AML-193 (cell line): ENCODE measurements around the gene RAB18.
"Not testable (repeated sequence)": the region's sequence is repeated elsewhere in the genome, so short reads cannot be mapped to it uniquely, and the experiment has no call there.

ENCODE experiments used
- DNase-seq, 2 experiments: peaks; one replicate each; lab custom pipeline; 2025; lab: John Stamatoyannopoulos, UW

The RAB18 gene

DNA sequence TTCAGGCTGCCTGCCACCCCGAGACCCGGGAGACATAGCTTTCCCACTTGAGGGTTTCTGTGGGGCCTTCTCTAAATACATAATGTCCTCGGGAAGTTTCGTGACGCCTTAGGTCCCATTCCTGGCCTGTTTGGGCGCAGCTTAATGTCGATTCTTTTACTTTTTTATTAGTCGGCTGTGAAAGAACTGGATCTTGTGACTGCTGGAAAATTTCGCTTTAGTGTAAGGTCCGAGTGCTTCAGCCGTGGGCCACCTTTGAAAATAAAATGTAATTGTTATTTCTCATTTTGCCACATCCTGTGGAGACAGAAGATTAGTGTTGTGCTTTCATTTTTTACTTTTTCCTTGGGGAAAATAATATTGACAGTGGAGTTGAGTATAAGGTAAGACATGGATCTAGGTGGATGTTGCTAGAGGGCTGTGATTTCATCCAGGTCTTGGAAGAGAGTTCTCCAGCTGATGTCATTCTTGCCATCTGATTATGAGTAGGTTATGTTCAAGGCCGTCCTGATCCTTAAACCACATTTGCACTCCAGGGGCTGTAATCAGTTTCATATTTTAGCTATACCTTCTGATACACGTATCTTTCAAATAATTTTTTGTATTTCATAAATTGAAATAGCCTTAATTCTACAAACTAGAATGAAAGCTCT lies 830 bp downstream of the RAB18 start:
- no peak for DNase-seq

DNA sequence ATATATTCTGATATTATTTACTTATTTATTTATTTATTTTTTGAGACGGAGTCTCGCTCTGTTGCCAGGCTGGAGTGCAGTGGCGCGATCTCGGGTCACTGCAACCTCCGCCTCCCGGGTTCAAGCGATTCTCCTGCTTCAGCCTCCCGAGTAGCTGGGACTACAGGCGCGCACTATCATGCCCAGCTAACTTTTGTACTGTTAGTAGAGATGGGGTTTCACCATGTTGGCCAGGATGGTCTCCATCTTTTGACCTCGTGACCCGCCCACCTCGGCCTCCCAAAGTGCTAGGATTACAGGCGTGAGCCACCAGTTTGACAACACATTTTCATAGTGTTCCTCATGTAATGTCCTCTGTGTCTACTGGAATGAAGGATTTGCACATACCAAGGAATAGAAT lies 1.4 kb downstream of the RAB18 start:
- not testable (repeated sequence) for DNase-seq

DNA sequence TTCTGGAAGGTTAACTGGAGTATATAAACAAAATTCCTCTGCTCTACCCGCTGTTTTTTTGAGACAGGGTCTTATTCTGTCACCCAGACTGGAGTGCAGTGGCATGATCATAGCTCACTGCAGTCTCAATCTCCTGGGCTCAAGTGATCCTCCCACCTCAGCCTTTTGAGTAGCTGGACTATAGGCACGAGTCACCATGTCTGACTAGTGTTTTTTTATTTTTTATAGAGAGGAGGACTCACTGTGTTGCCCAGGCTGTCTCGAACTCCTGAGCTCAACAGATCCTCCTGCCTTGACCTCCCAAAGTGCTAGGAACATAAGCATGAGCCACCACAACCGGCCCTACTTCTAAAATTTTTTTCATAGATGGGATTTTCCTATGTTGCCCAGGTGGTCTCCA lies 2.2 kb downstream of the RAB18 start:
- DNase-seq = no peak

DNA sequence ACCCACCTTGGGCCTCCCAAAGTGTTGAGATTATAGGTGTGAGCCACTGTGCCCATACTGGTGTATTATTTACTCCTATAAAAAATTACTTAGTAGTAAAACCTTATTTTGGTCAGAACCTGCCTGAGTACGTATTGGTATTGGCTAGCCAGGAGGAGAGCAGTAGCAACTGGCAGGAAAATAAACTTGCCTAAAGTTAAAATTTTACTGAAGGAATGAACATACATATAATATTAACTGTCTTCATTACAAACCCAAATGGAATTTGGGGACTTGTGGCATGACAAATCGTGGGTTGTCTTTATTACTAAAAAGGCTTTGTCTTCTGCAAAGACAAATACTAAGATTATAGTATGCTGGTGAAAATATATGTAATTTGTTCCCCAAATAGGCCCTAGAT lies 8.4 kb downstream of the RAB18 start:
- no peak for DNase-seq

DNA sequence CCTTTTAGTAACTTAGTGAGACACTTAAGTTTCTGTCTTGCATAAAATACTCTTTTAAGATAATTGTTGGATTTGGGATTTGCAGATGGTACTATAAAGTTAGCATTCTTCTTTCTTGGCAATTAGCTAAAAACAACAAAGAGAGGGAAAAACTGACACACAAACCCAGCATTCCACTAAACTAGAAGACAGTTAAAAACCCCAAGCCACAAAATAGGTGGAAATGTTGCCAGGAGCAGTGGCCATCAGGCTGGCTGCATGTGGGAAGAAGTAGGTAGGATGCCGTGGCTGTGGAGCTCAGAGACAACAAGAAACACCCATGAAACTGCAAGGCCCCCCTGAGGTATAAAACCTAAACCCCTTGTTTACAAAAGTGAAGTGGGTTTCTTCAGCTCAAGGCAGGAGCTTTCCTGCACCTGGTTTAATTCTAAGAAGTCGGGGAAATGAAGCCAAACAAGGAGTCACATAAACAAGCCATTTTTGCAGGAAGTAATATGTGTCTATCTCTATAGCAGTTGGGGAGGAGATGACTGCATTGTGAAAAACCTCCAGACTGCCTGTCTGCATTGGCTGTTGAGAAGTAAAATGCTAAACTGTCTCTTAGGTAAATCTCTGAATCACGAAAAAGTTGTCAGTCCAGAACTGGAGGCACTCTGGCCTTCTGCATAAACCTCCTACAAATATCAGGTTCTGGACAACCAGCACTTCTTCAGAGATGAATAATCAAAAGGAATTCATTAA lies 9.5 kb downstream of the RAB18 start:
- no peak for DNase-seq

DNA sequence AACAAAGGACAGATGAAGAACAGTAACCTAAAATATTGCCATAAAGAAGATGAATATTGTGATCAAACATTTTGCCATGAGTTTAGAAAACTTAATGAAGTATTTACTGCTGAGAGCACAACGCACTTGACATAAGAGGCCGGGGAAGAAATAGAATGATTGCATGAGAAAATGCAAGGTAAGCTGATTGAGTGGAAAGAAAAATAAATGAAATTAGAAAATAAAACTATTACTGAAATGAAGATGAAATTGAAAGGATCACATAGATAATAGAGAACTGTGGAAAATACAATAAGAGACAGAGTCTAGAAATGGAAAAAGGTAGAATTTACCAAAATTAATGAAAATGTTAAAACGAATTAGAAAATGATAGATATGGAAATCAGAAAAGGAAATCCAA lies 10.1 kb downstream of the RAB18 start:
- no peak for DNase-seq

DNA sequence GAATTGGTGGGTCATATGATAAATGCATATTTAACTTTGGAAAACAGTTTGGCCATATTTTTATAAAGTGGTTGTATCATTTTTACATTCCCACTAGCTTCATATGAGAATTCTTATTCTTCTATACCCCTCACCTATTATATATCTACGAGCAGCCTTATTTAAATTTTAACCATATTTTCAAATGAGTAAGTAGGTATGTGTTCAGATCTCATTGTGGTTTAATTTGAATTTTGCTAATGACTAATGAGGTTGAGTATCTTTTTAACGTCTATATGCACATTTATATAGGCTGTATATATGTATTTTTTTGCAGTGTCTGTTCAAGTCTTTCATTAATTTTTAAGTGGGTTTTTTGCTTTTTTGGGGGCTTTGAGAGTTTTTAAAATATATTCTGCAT lies 14.2 kb downstream of the RAB18 start:
- no peak for DNase-seq

DNA sequence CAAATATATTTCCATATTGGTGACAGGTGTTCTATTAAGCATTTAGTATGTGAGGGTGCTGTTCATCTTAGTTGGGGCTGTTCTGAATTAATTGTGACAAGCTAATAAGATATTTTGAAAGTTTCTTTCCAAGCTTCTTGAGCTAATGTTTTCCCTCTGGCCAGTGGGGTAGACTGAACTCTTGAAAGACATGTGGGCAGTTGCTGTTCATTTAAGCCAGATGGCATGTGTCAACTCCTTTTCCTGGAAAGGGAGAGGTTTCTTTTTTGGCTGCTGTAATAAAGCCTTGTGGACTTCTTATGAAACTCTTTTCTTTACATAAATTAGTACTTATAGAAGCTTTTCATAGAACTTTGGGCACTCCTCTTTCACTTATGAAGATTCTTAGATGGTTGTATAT lies 21.7 kb downstream of the RAB18 start:
- DNase-seq = peak; percentile 62 to 65

DNA sequence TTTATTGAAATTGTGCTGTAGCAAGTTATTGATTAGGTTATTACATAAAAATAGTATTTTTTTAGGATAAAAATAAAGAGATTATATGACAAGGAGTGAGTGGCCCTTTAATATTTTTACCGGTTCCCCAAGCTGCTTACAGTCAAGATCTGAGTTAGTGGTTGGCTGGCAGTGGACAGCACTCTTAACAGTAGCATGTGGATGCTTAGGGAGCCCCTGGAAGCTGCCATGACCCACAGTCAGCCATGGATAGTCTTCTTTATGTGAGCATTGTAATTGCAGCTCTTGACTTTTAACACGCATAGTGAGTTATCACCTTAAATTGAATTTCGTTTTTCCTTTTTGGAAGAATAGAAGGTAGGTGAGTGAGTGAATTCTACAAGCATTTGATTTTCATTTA lies 22.1 kb downstream of the RAB18 start:
- DNase-seq = no peak

DNA sequence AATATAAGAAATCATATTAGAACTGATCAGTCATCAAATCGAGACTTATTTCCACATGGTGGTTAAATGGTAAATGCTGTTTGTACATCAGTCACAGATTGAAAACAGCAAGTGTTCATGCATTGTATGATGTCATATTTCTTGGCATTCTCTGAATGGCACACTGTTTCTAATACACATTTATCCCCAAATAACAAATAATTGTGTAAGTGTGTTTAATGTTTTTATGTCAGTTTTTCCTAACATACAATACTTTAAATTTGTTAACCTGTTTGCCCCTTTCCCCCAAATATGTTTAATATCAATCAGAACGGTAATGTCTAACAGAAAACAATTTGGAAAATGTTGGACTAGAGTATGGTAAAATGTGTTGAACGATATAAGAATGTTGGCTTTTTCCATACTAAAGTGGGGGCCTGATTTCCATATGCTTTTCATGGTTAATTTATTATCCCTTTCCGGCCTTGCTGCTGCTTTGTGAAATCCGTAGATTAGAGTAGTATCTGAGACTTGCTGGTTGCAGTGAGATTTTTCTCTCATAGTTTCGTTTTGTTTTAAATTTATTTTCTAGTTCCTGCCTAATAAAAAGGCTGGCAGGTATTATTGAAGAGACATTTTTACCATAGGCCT lies 23.7 kb downstream of the RAB18 start:
- DNase-seq = no peak

DNA sequence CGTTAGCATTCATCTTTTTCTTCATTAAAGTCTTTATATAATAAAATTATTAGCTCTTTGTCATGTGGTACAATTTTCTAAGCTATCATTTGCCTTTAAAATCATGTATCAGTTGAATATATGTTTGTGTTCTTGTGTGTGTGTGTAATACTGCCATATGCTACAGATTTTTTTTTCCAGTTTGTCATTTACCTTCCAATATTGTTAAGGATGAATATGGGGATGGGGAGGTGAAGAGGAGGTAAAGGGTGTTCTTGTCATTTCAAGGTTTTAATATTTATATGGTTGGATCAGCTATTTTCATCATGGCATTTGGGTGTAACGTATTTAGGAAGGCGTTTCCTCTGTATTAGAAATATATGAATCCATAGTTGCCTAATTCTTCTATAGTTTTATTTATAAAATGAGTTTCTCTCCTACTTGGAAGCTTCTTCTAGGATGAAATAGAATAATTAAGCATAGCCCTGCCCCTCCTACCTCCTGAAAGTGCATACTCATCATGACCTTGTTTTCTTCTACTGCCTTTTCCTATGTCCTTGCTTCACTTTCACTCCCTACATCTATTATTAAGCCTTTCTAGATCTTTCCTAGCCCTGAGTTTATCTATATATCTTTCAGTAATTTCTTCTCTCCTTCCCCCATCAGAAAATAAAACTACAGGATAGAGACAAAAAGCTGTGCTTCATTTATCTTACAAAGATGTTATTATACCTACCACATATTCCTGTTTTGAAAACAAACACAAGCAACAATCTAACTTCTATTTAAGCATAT lies 25.1 kb downstream of the RAB18 start:
- peak in 1 of 2 experiments; percentile 20 for DNase-seq

DNA sequence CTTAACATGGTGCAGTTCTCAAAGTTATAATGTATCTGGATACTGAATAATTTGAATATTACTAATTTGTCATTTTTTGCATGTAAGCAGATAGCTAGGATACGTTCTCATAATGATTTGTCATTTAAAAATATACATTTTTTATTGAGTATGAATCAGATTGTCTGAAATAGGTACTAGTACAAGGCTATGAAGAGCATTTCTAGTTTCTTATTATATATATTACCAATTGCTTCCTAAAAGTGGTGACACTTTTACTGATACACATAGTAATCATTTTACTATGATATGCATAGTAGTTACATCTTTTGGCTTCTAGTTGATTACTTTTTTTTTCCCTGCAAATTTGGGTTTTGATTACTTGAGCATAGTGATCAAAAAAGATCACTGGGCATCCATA lies 26.4 kb downstream of the RAB18 start:
- no peak for DNase-seq

DNA sequence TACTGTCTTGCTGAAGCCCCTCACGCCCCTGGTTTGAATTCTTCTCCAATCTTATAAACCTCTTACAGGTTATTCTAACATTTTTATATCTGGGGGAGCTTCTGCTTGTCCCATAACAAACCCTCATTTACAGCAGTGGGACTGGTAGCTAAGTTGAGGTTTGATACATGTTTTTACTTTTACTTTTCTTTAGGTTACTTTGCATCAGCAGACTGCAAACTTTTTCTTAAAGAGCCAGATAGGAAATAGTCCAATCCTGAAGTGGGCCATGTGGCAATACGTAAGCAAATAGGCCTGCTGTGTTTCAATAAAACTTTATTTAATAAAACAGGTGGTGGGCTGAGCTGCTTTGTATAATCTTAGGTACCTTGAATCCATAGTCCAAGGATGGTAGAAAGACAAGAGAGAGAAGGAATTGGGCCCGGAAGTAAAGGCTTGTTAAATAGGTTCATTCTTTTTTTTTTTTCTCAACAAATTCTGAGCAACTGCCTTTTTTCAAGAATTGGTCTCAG lies 27.3 kb downstream of the RAB18 start:
- DNase-seq = no peak

DNA sequence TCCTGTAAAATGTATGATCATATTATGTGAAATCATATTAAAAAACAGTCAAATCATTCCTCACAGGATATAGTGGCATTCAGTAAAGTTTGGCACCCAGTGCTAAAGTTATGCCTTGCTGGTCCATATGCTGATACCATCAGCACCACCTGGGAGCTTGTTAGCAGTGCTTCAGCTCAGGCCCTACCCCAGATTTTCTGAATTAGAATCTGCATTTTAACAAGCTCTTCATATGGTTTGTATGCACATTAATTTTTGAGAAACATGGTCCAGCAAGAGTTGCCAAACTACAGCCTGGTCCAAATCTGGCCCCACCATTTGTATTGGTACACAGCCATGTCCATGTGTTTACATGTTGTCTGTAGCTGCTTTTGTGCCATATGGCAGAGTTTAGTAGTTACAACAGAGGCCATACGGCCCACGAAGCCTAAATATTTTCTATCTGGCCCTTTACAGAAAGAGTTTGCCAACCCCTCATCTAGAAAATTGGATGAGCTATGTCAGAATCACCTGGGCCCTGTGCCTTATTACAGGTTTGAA lies 30.1 kb downstream of the RAB18 start:
- no peak for DNase-seq

DNA sequence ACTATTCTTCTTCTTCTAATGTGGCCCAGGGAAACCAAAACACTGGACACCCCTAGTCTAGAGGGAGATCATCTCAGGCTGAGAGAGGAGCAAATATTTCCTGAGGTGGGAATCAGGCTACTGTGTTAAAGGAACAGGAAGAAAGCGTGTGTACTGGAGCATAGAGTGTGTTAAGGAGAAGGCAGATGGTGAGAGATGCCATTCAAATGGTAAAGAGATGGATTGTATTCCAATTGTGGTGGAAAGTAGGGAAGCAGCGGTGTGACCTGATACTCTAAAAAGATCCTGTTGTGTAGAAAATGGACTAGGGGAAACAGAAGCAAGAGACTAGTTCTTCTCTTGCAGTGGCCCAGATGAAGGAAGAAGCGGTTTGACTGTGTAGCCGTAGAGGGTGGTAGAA lies 31.2 kb downstream of the RAB18 start:
- no peak for DNase-seq

DNA sequence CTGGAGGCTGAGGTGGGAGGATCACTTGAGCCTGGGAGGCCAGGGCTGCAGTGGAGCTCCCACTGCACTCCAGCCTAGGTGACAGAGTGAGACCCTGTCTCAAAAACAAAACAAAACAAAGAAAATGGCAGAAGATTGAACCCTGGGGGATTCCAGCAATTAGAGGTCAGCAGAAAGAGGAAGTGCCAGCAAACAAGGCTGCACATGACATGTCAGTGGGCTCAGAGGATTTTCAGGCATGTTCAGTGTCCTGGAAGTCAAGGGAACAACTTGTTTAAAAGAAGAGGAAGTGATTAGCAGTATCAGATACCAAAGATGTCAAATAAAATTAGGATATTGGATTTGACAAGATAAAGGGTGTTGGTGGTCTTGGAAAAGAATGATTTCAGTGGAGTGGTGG lies 32.3 kb downstream of the RAB18 start:
- peak in 1 of 2 experiments; percentile 18 for DNase-seq

DNA sequence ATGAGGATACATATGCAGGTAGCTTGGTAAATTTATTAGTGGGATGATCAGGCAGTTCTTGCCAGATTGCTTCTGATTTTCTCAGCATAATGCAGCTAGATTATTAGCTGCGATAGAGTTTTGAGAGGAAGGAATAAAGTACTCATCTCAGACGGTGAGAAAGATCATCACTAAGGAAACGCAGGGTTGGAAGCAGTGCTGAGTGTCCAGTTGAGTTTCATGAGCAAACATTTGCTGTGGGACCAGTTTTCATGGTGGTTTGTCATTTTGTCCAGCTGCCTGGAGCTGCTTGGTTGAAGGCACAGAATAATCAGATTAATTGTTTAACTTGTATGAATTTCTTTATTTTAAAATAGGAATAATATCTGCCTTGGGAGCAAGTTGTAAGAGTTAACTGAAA lies 33.1 kb downstream of the RAB18 start:
- DNase-seq = no peak

DNA sequence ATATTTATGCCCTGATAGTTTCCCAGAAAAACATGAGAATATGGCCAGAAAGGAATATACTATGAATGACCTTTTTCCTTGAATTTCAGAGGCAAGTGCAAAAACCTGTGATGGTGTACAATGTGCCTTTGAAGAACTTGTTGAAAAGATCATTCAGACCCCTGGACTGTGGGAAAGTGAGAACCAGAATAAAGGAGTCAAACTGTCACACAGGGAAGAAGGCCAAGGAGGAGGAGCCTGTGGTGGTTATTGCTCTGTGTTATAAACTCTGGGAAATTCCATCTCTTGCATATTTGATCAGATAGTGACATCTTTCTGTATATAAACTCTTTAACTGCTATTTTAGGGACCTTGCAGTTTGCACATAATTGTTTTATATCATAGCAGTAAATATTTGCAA lies 33.7 kb downstream of the RAB18 start:
- no peak for DNase-seq

DNA sequence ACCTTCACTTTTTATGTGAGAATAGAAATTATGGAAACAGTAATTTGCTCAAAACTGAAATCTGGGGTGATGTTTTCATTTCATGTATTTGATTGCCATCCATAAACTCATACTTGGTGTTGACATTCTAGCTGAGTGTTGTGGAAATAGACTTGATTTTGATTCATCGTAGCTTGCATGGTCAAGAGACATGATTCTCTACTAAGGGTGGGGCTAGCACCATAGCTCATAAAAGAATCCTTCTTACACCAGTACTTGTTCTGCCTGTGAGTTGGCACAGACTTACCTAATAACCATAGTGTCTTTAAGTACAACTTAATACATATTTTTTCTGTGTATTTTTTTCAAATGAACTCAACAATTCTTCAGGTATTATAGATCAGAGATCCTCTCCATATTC lies 36.6 kb downstream of the RAB18 start:
- DNase-seq = no peak

DNA sequence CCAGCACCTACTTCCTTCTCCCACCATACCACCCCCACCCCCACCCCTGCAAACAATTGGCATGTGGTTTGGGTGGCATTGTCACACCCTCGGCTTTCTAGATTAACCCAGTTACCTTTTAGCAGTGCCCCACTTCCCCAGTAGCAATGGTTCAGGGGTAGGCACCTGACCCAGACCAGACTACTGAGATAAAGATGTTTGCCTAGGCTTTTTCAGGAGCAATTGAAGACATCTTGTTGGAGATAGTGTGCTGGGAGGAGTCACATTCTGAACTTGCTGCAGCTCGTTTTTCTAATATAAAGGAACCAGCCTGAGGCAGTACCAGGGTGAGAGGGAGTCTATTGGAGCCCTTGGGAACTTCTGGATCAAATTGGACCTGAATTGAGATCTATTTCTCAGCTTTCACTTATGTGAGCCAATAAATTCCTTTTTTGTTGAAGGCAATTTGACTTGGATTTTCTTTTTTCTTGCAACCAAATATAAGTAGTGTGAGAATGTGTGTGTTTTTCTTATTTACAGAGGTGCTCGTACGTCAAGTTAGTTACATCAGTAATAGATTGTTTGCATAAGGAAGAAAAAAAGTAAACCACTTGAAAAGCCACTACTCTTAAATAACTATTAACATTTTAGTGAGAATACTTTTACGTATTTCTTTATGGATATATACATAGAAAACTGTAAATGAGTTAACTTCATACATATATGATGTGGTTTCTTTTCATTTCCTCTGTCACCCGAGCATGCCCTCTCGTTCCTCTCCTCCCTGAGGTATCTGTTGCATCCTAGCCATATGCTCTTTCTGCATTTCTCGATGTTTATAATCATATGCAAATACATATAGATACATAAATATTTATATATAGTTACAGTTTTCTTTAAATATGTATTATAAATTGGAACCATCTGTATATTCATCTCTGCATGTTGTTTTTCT lies 38.0 kb downstream of the RAB18 start:
- no peak for DNase-seq

DNA sequence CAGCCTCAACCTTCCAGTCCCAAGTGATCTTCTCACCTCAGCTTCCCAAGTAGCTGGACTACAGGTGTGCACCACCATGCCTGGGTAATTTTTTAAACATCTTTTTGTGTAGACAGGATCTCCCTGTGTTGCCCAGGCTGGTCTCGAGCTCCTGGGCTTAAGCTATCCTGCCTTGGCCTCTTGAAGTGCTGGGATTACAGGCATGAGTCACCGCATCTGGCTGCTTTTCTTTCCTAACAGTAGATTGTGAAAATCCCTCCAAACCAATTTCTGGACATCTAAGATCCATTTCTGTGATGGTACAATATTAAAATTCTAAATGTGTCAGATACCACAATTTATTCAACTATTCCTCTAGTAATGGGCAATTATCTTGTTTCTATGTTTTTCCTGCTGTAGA lies 38.7 kb downstream of the RAB18 start:
- no peak for DNase-seq
